Smooth muscle cell (in vitro differentiated cells): ENCODE results near the gene SYNPO2. TPM values are rescaled to one million over a fixed set of nuclear protein-coding genes. Genes with fewer than 3 reads are reported as not detected.
A peak's percentile ranks its signal among the peaks of the same experiment; 100 is the strongest.

ENCODE experiments used
- DNase-seq: peaks from one replicate; lab custom pipeline; 2025; ENCODE audit not compliant: unreplicated experiment; lab: John Stamatoyannopoulos, UW
- H2AFZ ChIP-seq: fragments of 200-600 bp; sonication (generic); 2 replicates; pipeline ENCODE4 v1.6.0; 2016; ENCODE audit warnings: antibody characterized with exemption, low read depth, mild to moderate bottlenecking
- H3F3A ChIP-seq: fragments of 200-600 bp; sonication (generic); 2 replicates; pipeline ENCODE4 v1.6.0; 2017; ENCODE audit warnings: antibody characterized with exemption, low read depth
- H3K27ac ChIP-seq: fragments of 200-600 bp; sonication (generic); 2 replicates; pipeline ENCODE4 v1.5.1; 2016; ENCODE audit warnings: low read depth, mild to moderate bottlenecking
- H3K27me3 ChIP-seq: fragments of 200-600 bp; sonication (generic); 2 replicates; pipeline ENCODE4 v1.6.1; 2016; ENCODE audit warnings: low read depth, mild to moderate bottlenecking
- H3K36me3 ChIP-seq: fragments of 200-600 bp; sonication (generic); 2 replicates; pipeline ENCODE4 v1.5.1; 2016; ENCODE audit warnings: low read depth
- H3K4me1 ChIP-seq: fragments of 200-600 bp; sonication (generic); 2 replicates; pipeline ENCODE4 v1.5.1; 2016; ENCODE audit warnings: low read depth
- H3K4me2 ChIP-seq: fragments of 200-600 bp; sonication (generic); 2 replicates; pipeline ENCODE4 v1.6.0; 2016; ENCODE audit warnings: mild to moderate bottlenecking
- H3K4me3 ChIP-seq: fragments of 200-600 bp; sonication (generic); 2 replicates; pipeline ENCODE4 v1.5.1; 2016; ENCODE audit warnings: mild to moderate bottlenecking
- H3K79me2 ChIP-seq: fragments of 200-600 bp; sonication (generic); 2 replicates; pipeline ENCODE4 v1.6.0; 2016; ENCODE audit warnings: low read depth, mild to moderate bottlenecking
- H3K9ac ChIP-seq: fragments of 200-600 bp; sonication (generic); 2 replicates; pipeline ENCODE4 v1.6.0; 2016; ENCODE audit warnings: low read depth
- H3K9me3 ChIP-seq: fragments of 200-600 bp; sonication (generic); replicated peaks from 2 replicates; pipeline ENCODE4 v1.5.1; 2016; ENCODE audit warnings: low read depth
- H4K20me1 ChIP-seq: fragments of 200-600 bp; sonication (generic); 2 replicates; pipeline ENCODE4 v1.6.0; 2016; ENCODE audit warnings: low read depth
- WGBS: methylation state at CpG from one replicate; pipeline ENCODE4 v1.1.7; 2016; ENCODE audit warnings: low lambda C conversion rate; 5-methylcytosine and 5-hydroxymethylcytosine counted together
- polyA plus RNA-seq: library from polyadenylated mRNA; unstranded; fragments of >200 nt; fragmentation: Nextera tagmentation; extraction: Ambion mirVana; gene quantifications from 2 replicates; pipeline ENCODE4 v1.2.1, GENCODE V29; 2016
- total RNA-seq: library from RNA; depleted of rRNA; stranded (reverse); fragments of >200 nt; gene quantifications from 2 replicates; pipeline ENCODE4 v1.2.3, GENCODE V29; 2014
- TF ChIP-seq, protein P1 (sequence below): fragments of 200-600 bp; sonication (generic); IDR thresholded peaks from 2 replicates; pipeline ENCODE4 v1.5.1; 2017; ENCODE audit warnings: borderline replicate concordance, mild to moderate bottlenecking, antibody characterized with exemption; ENCODE audit not compliant: insufficient read depth, poor library complexity, severe bottlenecking

The SYNPO2 gene
- total and polyA plus RNA-seq, 2 experiments from 2014 or later = 0.08 to 4.5 TPM

- Histone ChIP-seq H3K79me2 (no peaks in the 10 kb centered on the region), H3F3A (no peaks in the 10 kb centered on the region), H3K9me3 (no peaks in the 10 kb centered on the region), H2AFZ (peak overlapping the region; percentile 37), H3K36me3 (no peaks in the 10 kb centered on the region), H3K4me1 (no peaks in the 10 kb centered on the region), H3K27ac (peak overlapping the region; percentile 15), H3K4me2 (peak overlapping the region; percentile 40), H3K9ac (no peak overlapping the region), H3K4me3 (no peak overlapping the region), H4K20me1 (no peaks in the 10 kb centered on the region), H3K27me3 (no peaks in the 10 kb centered on the region)
- TF ChIP-seq, protein P1, sequence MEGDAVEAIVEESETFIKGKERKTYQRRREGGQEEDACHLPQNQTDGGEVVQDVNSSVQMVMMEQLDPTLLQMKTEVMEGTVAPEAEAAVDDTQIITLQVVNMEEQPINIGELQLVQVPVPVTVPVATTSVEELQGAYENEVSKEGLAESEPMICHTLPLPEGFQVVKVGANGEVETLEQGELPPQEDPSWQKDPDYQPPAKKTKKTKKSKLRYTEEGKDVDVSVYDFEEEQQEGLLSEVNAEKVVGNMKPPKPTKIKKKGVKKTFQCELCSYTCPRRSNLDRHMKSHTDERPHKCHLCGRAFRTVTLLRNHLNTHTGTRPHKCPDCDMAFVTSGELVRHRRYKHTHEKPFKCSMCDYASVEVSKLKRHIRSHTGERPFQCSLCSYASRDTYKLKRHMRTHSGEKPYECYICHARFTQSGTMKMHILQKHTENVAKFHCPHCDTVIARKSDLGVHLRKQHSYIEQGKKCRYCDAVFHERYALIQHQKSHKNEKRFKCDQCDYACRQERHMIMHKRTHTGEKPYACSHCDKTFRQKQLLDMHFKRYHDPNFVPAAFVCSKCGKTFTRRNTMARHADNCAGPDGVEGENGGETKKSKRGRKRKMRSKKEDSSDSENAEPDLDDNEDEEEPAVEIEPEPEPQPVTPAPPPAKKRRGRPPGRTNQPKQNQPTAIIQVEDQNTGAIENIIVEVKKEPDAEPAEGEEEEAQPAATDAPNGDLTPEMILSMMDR = no peak
- no peak for DNase-seq
- WGBS = 29% methylated on average over 4 of the region's 4 CpGs
These were observed 16.9 kb downstream of the SYNPO2 start for GRCh38 chr4:118905566-118905965.

DNA sequence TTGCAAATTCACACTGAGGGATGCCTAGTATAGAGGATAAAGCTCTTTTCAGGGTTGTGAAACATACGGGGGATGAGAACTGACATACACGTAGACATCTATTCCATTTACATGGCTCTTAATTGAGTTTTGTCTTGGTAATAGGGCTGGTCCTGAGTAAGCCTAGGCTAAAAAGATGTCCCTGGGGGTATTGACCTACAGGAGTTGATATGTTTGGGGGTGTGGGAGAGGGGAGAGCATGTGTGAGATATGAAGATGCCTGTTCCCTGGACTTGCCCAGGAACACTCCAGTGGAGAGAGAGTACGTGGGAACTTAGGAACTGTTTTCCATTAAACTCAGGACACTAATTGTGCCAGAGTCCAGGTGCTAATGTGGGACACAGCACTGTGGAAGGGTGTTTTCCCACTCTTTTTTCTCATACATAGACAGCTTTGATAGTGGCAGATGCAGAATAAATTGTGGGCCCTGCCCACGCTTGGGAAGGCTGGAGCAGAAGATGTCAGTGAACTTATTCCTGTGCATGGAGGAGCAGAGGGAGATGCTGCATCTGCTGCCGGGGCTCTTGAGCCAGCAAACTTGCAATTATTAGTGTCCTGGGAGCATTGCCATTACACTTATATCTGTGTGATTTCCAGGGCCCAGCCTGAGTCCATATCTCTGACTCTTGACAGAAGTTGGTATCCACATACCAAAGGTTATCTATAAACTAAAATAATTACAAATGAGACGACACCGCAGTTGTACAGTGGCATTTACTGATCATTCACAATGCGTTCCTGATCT, 20.7 kb downstream of the SYNPO2 start:
- H4K20me1 ChIP-seq = no peaks in the 10 kb centered on the region
- no peaks in the 10 kb centered on the region for H3K27me3 ChIP-seq
- TF ChIP-seq, protein P1 = no peak
- H3K27ac ChIP-seq = no peak overlapping the region
- H3K36me3 ChIP-seq = no peaks in the 10 kb centered on the region
- no peaks in the 10 kb centered on the region for H3K4me1 ChIP-seq
- no peak overlapping the region for H2AFZ ChIP-seq
- H3K79me2 ChIP-seq = no peaks in the 10 kb centered on the region
- WGBS = 76% methylated on average over 8 of the region's 8 CpGs
- H3K9ac ChIP-seq = no peak overlapping the region
- no peaks in the 10 kb centered on the region for H3F3A ChIP-seq
- H3K4me3 ChIP-seq = no peak overlapping the region
- no peaks in the 10 kb centered on the region for H3K9me3 ChIP-seq
- no peak for DNase-seq
- H3K4me2 ChIP-seq = no peak overlapping the region

DNA sequence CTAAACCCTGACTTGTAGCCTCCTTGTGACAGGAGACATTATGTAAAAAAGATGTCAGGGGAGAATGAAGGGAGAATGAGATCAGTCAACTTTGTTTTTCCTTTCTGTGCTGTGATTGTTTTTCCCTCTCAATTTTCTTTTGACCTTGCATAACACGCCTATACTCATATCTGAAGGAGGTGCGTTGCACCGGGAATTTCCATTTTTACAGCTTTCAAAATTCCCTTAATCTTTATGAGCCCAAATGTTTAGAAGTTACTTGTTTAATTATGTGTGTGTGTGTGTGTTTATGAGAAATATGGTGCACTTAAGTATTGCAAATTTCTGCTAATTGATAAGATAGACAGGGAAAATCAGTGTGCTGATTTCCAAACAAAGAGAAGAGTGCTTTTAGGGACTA, 21.6 kb downstream of the SYNPO2 start:
- H3K4me3 ChIP-seq = no peak overlapping the region
- no peak overlapping the region for H3K9ac ChIP-seq
- H3K9me3 ChIP-seq = no peaks in the 10 kb centered on the region
- H3K27me3 ChIP-seq = no peaks in the 10 kb centered on the region
- no peak for DNase-seq
- TF ChIP-seq, protein P1 = no peak
- no peak overlapping the region for H3K4me2 ChIP-seq
- H3K79me2 ChIP-seq = no peaks in the 10 kb centered on the region
- no peaks in the 10 kb centered on the region for H3K4me1 ChIP-seq
- WGBS = 60% methylated on average over 3 of the region's 3 CpGs
- H3F3A ChIP-seq = no peaks in the 10 kb centered on the region
- H2AFZ ChIP-seq = no peak overlapping the region
- H4K20me1 ChIP-seq = no peaks in the 10 kb centered on the region
- H3K36me3 ChIP-seq = no peaks in the 10 kb centered on the region
- no peak overlapping the region for H3K27ac ChIP-seq

DNA sequence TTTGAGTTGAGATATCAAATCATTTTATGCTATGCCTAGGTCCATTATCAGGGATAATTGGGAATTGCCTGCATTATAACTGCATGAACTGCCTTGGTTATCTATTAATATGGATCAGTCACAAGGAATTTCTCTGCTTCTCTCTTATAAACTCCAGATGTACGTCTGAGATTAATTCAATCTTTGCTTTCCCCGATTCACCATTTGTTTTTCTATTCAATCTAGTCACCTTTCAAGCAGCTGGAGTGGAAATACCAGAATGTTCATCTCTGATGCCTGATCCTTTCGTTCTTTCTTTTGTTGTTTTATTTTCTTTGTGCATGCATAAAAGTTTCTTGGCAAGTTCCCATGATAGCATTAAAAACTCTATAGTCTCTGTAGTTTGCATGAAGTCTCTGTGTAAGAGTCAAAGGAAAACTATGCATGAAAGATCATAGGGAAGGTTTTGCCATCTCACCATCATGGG, 22.6 kb downstream of the SYNPO2 start:
- H3F3A ChIP-seq = no peaks in the 10 kb centered on the region
- H3K4me1 ChIP-seq = no peaks in the 10 kb centered on the region
- H3K27ac ChIP-seq = no peak overlapping the region
- DNase-seq = no peak
- no peaks in the 10 kb centered on the region for H3K9me3 ChIP-seq
- H3K36me3 ChIP-seq = no peaks in the 10 kb centered on the region
- no peaks in the 10 kb centered on the region for H4K20me1 ChIP-seq
- no peaks in the 10 kb centered on the region for H3K79me2 ChIP-seq
- TF ChIP-seq, protein P1 = no peak
- H3K4me2 ChIP-seq = no peak overlapping the region
- H3K4me3 ChIP-seq = no peak overlapping the region
- no peak overlapping the region for H3K9ac ChIP-seq
- 84% methylated on average over 3 of the region's 3 CpGs for WGBS
- H3K27me3 ChIP-seq = no peaks in the 10 kb centered on the region
- peak overlapping the region; percentile 25 for H2AFZ ChIP-seq
